Activated T-helper 1 cell treated with anti-CD3 and anti-CD28 coated beads, Interleukin-12 subunit alpha, Interleukin-12 subunit beta, Interleukin-2, Interleukin-4 antibody, amounts not matched to agents 30 ng/mL and 10 ng/mL and 1 ng/mL, durations not matched to agents 14 hours and 24 hours and 36 hours (primary cell): ENCODE results near the gene KRTAP5-5. TPM values are rescaled to one million over a fixed set of nuclear protein-coding genes. Genes with fewer than 3 reads are reported as not detected.

Experiments used
- DNase-seq: peaks from one replicate; pipeline ENCODE4 v3.0.0; 2021; ENCODE audit warnings: low spot score
- H3K27ac Mint-ChIP-seq: one replicate; pipeline ENCODE4 v1.8.0; 2021; ENCODE audit warnings: mild to moderate bottlenecking, mixed read lengths
- H3K27me3 Mint-ChIP-seq: one replicate; pipeline ENCODE4 v1.8.0; 2022; ENCODE audit warnings: mild to moderate bottlenecking, moderate library complexity, mixed read lengths; ENCODE audit not compliant: insufficient read depth
- H3K36me3 Mint-ChIP-seq: one replicate; pipeline ENCODE4 v1.8.0; 2021; ENCODE audit warnings: low read depth, mixed read lengths
- H3K4me1 Mint-ChIP-seq: one replicate; pipeline ENCODE4 v1.8.0; 2021; ENCODE audit warnings: low read depth, mixed read lengths
- H3K4me3 Mint-ChIP-seq: one replicate; pipeline ENCODE4 v1.8.0; 2021; ENCODE audit warnings: mild to moderate bottlenecking, moderate library complexity, mixed read lengths
- H3K9me3 Mint-ChIP-seq: one replicate; pipeline ENCODE4 v1.8.0; 2021; ENCODE audit warnings: mixed read lengths
- intact Hi-C: fragments of 100-400 bp; cut with micrococcal nuclease; formaldehyde crosslinking; loops from one replicate; pipeline ENCODE4 v1.15.1; 2024
- total RNA-seq: library from RNA; stranded (reverse); gene quantifications from 2 replicates; pipeline ENCODE4 v1.2.3, GENCODE V29; 2022

KRTAP5-5 gene
- total RNA-seq, 1 donor from 2014 or later = not detected

DNA sequence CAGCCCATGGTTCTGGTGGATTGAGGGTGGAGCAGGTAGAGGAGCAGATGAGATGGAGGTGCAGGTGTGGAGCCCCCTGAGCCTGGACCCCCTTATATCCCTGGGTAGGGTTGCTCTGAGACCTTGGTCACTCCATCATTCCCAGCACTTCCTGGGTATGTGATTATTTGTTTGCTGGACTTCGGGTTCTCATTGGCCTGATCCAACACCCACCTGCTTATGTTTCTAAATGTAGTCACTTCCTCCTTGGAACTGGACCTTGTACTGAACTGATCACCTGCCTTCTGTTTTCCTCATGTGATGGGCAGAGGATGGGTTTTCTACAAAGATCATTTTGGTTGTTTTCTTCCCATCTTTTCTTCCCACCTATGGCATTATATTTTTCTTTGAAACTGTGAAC is 7.5 kb upstream of the KRTAP5-5 start, which contains the start of gene KRTAP5-4:
TSS of gene KRTAP5-4 (minus strand) at position 53 of the 400 bp plus-strand sequence. CDS start at position 8, 45 bp downstream.
- H3K36me3 Mint-ChIP-seq = no peaks in the 10 kb centered on the region
- no peak for DNase-seq
- no peaks in the 10 kb centered on the region for H3K9me3 Mint-ChIP-seq
- peaks cover 5% of the 10 kb centered on the region for H3K4me1 Mint-ChIP-seq
- no peak within 1 kb of the TSS for H3K4me3 Mint-ChIP-seq
- H3K27ac Mint-ChIP-seq = no peak within 1 kb of the TSS
- no peaks in the 10 kb centered on the region for H3K27me3 Mint-ChIP-seq
- intact Hi-C loops = loop anchor here (10.0 kb wide), 1 partner anchor 77 kb away; no protein-coding TSS in a partner anchor

- Mint-ChIP-seq H3K36me3 (no peaks in the 10 kb centered on the region), H3K4me3 (no peak overlapping the region), H3K27ac (no peak overlapping the region), H3K9me3 (no peaks in the 10 kb centered on the region), H3K4me1 (peaks cover 5% of the 10 kb centered on the region), H3K27me3 (peaks cover 3% of the 10 kb centered on the region)
- intact Hi-C loops = loop anchor here (10.0 kb wide), 1 partner anchor 79 kb away; no protein-coding TSS in a partner anchor
- DNase-seq = no peak
Observed at GRCh38 chr11:1623716-1624115, 5.9 kb upstream of the KRTAP5-5 start.

GRCh38 chr11:1624621-1625020 is 5.0 kb upstream of the KRTAP5-5 start:
- Mint-ChIP-seq H3K9me3 (no peaks in the 10 kb centered on the region), H3K27ac (peak overlapping the region; percentile 27), H3K4me3 (no peak overlapping the region), H3K36me3 (no peaks in the 10 kb centered on the region), H3K27me3 (peaks cover 7% of the 10 kb centered on the region), H3K4me1 (peaks cover under 1% of the 10 kb centered on the region)
- no peak for DNase-seq
- intact Hi-C loops = loop anchor here (10.0 kb wide), 1 partner anchor 80 kb away; no protein-coding TSS in a partner anchor

GRCh38 chr11:1625541-1625940 is 4.0 kb upstream of the KRTAP5-5 start:
- Mint-ChIP-seq H3K4me3 (no peak overlapping the region), H3K27me3 (peaks cover 11% of the 10 kb centered on the region), H3K36me3 (no peaks in the 10 kb centered on the region), H3K4me1 (no peaks in the 10 kb centered on the region), H3K9me3 (no peaks in the 10 kb centered on the region), H3K27ac (no peak overlapping the region)
- DNase-seq = no peak
- intact Hi-C loops = loop anchor here (10.0 kb wide), 1 partner anchor 81 kb away; no protein-coding TSS in a partner anchor

- intact Hi-C loops = loop anchor here (10.0 kb wide), 1 partner anchor 84 kb away; no protein-coding TSS in a partner anchor
- DNase-seq = peak; percentile 34
- Mint-ChIP-seq H3K9me3 (no peaks in the 10 kb centered on the region), H3K36me3 (no peaks in the 10 kb centered on the region), H3K27me3 (peaks cover 15% of the 10 kb centered on the region), H3K4me3 (no peak overlapping the region), H3K27ac (no peak overlapping the region), H3K4me1 (peaks cover 4% of the 10 kb centered on the region)
Observed at GRCh38 chr11:1628506-1629325, 859 bp upstream of the KRTAP5-5 start.

DNA sequence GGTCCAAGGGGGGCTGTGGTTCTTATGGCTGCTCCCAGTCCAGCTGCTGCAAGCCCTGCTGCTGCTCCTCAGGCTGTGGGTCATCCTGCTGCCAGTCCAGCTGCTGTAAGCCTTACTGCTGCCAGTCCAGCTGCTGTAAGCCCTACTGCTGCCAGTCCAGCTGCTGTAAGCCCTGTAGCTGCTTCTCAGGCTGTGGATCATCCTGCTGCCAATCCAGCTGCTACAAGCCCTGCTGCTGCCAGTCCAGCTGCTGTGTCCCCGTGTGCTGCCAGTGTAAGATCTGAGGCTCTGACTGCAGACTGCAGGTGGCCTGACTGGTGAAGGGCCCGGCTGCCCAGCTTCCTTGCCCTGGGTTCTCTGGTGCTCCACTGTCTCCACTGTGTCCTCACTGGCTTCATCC is 696 bp downstream of the KRTAP5-5 start:
- no peak overlapping the region for H3K4me3 Mint-ChIP-seq
- no peak for DNase-seq
- H3K4me1 Mint-ChIP-seq = peaks cover 4% of the 10 kb centered on the region
- H3K36me3 Mint-ChIP-seq = no peaks in the 10 kb centered on the region
- H3K27ac Mint-ChIP-seq = no peak overlapping the region
- H3K27me3 Mint-ChIP-seq = peaks cover 15% of the 10 kb centered on the region
- intact Hi-C loops = no loop called here
- no peaks in the 10 kb centered on the region for H3K9me3 Mint-ChIP-seq

DNA sequence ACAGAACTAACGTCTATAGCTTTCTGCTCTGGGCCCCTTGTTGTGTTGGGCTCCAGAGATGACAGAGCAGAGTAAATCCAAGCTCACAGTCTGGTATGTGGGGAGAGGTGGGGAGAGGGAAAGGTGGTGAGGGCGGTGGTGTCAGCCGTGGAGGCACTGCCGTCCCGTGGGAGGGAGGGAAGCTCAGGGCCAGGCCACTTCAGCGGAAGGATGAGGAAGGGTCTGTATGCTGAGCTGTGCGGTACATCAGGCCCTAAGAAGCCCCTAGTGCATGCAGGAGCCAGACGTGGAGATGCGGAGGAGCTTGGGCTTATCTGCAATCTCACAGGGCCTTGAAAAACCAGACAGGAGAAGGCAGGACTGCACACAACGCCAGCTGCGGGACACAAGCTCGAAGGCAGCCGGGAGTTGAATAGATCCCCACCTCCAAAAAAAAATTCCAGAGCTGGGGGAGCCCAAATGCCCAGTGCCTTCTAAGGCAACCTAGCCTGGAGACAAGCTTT is 1.5 kb downstream of the KRTAP5-5 start:
- Mint-ChIP-seq H3K4me3 (no peak overlapping the region), H3K27me3 (peaks cover 17% of the 10 kb centered on the region), H3K36me3 (no peaks in the 10 kb centered on the region), H3K9me3 (no peaks in the 10 kb centered on the region), H3K4me1 (peaks cover 4% of the 10 kb centered on the region), H3K27ac (no peak overlapping the region)
- intact Hi-C loops = no loop called here
- no peak for DNase-seq

DNA sequence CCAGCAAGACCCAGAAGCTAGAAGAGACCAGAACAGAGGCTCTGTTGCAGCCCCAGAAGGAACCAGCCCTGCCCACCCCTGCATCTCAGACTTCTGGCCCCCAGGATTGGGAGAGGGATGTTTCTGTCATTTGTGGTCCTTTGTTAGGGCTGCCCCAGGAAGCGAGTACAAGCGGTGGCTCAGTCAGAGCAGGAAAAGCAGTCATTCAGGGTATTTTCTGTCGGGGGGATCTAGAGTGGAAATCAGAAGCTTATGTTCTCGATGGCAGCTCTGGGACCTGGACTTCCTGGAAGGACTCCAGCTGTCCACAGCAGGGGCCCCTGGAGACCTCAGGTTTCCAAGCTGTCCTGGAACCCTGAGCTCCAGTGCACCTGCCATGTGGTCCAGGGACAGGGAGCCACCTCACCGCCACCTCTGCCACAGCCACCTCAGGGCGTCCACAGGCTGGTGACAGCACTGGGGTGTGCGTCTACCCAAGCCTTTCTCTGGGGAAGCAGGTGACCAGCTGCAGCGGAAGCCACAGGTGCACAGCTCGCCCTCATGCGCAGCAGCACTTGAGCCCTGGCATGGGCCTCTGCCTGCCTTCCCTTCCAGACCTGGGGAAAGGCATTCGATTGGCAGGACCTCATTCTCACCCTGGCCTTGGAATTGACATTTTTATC is 2.6 kb downstream of the KRTAP5-5 start:
- H3K9me3 Mint-ChIP-seq = no peaks in the 10 kb centered on the region
- DNase-seq = no peak
- intact Hi-C loops = no loop called here
- H3K4me3 Mint-ChIP-seq = no peak overlapping the region
- no peaks in the 10 kb centered on the region for H3K36me3 Mint-ChIP-seq
- no peak overlapping the region for H3K27ac Mint-ChIP-seq
- peaks cover 4% of the 10 kb centered on the region for H3K4me1 Mint-ChIP-seq
- H3K27me3 Mint-ChIP-seq = peaks cover 17% of the 10 kb centered on the region

DNA sequence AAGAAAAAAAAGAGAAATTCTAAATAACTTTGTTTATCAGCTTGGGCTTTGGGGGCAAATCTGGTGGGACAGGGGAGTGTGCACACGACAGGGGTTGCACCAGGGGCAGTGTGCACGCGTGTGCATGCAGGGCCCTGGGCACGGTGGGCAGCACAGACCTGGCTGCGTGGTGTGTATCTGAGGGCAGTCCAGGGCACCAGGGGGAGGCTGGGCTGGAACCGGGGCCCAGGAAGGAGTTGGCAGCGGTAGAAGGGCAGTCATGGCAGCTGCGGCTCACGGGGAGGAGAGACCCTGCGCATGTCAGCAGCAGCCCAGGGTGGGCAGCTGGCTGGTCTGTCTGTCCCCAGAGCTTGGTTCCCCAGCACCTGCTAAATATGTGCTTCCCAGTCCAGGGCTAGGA is 4.3 kb downstream of the KRTAP5-5 start:
- Mint-ChIP-seq H3K4me1 (peaks cover 4% of the 10 kb centered on the region), H3K27me3 (peaks cover 13% of the 10 kb centered on the region), H3K9me3 (no peaks in the 10 kb centered on the region), H3K27ac (no peak overlapping the region), H3K4me3 (no peak overlapping the region), H3K36me3 (no peaks in the 10 kb centered on the region)
- intact Hi-C loops = no loop called here
- DNase-seq = no peak

- Mint-ChIP-seq H3K27me3 (peaks cover 9% of the 10 kb centered on the region), H3K27ac (no peak overlapping the region), H3K36me3 (no peaks in the 10 kb centered on the region), H3K4me1 (peaks cover 4% of the 10 kb centered on the region), H3K9me3 (no peaks in the 10 kb centered on the region), H3K4me3 (no peak overlapping the region)
- intact Hi-C loops = no loop called here
- no peak for DNase-seq
Observed at GRCh38 chr11:1636291-1636950, 6.8 kb downstream of the KRTAP5-5 start.

DNA sequence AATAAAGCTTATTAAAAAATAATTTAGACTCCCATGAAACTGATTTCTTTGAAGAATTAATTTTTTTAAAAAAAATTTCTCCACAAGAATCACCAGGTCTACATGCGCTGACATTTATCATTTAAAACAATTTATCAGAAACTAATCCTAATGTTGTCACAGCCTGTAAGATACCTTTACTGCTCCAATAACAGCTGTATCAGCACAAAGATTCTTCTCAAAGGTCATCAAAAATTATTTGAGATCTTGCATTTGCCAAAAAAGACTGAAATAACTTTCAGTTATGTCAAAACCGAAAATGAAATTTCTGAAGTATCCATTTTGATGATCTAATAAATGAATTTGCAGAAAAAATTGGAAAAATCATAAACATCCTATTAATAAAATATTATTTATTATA is 8.1 kb downstream of the KRTAP5-5 start:
- no peak overlapping the region for H3K4me3 Mint-ChIP-seq
- H3K27me3 Mint-ChIP-seq = peaks cover 9% of the 10 kb centered on the region
- no peak overlapping the region for H3K27ac Mint-ChIP-seq
- no peaks in the 10 kb centered on the region for H3K9me3 Mint-ChIP-seq
- no peak for DNase-seq
- H3K36me3 Mint-ChIP-seq = no peaks in the 10 kb centered on the region
- intact Hi-C loops = no loop called here
- H3K4me1 Mint-ChIP-seq = no peaks in the 10 kb centered on the region

DNA sequence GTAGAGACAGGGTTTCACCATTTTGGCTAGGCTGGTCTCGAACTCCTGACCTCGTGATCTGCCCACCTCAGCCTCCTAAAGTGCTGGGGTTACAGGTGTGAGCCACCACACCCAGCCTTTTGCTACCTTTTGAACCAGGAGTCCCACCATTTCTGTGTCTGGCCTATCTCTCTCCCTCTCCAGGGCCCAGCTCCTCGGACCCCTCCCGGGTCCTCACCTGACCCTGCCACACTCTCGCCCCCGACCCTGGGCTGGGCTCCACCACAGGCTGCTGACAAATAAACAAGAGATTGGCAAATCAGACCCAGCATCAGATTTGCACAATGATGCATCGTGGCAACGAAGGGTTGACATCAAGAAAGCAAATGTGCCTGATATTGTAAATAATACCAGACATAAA is 8.8 kb downstream of the KRTAP5-5 start:
- H3K4me3 Mint-ChIP-seq = no peak overlapping the region
- DNase-seq = no peak
- no peaks in the 10 kb centered on the region for H3K4me1 Mint-ChIP-seq
- no peak overlapping the region for H3K27ac Mint-ChIP-seq
- no peaks in the 10 kb centered on the region for H3K9me3 Mint-ChIP-seq
- H3K36me3 Mint-ChIP-seq = no peaks in the 10 kb centered on the region
- intact Hi-C loops = no loop called here
- H3K27me3 Mint-ChIP-seq = peaks cover 7% of the 10 kb centered on the region
